HG02763 (cell line): Measurements from ENCODE around the gene CTXND1.
A peak's percentile ranks its signal among the peaks of the same experiment; 100 is the strongest.
"Not testable (repeated sequence)": the region's sequence is repeated elsewhere in the genome, so short reads cannot be mapped to it uniquely, and the experiment has no call there.

Source experiments
- ATAC-seq: cut with Tn5 transposase; IDR thresholded peaks from one replicate; pipeline ENCODE4 v1.9.1; 2021; ENCODE audit warnings: mild to moderate bottlenecking, moderate library complexity; ENCODE audit not compliant: unreplicated experiment

Gene CTXND1

DNA sequence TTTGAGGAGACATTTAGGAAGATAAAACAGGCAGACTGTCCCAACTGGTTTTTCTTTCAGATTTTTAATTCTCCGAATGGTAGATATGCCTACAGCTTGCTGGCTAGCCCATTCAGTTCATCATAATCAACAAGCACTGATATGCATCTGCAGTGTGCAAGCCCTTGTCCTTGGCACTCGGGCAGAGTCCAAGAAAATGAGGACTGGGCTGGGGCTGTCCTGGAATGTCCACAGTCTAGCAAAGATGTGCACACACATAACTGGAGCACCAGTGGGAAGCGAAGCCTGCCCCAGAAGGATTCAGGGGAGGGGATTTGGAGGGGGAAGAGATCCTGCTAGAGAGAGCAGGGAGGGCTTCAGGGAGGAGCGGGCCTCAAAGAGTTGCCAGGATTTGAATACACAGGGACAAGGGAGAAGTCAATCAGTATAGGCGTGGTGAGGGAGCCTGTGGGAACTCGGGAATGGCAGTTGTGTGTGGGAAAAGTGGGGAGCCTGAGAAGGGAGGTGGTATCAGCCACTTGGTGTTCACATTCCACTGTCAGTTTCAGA lies 90.5 kb downstream of the CTXND1 start:
- ATAC-seq, result no peak

DNA sequence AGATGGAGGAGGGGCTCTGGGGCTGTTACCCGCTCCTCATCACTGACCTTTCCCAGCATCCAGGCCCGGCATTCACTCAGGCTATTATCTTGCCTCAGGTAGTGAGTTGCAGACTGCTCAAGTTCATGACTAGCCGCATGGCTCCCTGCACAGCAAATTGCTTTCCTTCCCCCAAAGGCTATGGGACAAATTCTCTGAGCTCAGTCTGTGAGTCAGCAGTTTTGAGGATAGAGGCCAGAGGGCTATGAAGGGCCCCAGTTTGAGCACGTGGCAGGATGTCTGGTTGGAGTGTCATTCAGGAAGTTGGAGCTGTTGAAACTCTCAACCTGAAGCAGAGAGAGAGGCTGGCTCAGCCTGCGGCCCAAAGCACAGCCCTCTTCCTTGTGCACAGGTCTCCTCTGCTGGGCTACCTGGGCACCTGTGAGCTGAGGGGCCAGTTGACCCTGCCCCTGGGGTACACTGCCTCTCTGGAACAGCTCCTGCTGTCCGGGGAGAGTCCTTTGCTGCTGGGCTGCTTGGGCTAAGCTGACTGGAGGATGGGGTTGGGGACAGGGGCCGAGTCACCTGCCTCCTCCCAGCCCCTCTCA lies 91.3 kb downstream of the CTXND1 start:
- ATAC-seq, result peak; percentile 49

DNA sequence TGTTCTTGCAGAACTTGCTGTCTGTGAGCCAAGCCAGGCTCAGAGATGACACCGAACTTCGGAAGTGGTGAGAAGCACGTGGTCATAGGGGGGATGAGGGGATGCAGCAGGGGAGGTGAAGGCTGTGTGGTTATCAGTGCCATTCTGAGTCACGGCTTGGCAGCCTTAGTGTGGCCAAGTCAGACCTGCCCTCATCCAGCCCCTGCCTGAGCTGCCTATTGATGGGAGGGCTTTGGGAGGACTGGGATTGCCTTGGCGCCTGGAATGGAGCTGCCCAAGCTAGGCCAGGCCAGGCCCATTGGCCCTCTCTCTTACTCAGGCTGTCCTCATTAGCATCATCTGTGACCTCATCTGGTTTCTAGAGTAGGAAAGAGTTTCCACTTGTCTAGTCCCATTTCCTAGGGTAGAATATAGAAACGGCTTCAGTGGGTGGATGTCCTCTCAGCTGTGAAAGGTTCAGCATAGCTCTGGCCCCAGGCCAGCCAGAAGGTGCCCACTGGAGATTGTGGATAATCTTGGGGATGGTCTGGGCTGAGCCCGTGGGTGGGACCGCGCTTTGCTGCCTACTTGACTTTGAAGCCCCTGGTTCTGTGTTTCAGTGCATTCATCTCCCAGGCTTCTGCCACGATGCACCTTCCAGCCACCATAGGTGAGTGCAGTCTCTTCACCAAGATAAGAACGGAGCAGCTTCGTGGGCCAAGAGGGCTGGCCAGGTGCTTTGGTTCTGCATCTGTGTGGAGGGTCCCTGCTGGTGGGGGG lies 92.0 kb downstream of the CTXND1 start:
- no peak for ATAC-seq

DNA sequence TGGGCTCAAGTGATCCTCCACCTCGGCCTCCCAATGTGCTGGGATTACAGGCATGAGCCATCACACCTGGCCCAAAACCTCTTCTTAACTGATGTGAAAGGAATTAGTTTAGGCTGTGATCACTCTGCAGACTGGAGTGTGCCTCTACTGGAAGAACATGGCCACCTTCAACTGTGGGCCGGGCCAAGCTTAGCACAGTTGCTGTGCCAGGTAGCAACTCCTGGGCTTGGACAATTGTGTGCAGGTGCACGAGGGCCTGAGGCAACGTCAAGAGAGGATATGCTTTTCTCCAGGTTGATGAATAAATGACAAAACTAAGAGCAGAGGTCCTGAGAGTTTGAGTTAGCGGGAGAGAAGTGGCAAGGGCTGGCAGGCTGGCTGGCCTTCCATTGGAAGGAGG lies 92.7 kb downstream of the CTXND1 start:
- ATAC-seq, result no peak

DNA sequence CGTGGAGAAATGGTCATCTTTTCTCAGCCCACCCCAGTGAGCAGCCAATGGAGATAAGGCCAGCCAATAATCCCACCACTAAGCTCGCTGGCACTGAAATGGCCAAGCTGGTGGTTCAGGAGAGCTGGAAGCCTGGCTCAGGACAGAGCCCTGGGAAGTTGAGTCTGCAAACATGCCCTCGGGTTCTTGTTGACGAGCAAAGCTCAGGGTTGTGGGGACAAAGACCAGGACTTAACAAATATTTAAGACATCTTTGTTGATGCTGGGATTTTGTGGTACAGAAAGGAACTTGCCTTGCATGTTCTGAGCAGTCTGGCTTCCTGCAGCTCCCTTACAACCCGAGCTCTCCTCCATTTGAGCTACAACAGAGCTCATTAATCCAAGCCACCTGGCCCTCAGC lies 94.8 kb downstream of the CTXND1 start:
- ATAC-seq, result no peak

DNA sequence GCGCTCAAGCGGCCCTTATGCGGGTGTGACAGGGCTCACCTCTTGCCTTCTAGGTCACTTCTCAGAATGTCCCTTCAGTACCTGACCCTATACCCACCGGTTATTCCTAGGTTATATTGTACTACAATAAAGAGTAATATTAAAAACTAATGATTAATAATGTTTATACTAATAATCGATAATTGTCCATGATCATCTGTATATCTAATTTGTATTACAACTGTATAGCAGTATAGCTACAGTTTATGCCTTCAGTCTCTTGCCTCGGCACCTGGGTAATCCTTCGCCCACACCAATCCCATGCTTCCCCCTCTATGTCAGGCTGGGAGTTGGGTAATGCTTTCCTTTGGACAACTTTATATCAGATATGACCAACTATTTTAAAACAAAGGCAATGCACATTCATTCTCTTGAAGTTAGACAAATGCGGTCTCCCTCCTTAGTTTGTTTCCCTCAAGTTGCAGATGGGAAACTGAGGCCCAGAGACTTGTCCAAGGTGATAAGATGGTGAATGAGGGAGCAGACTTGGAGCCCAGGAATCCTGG lies 95.8 kb downstream of the CTXND1 start:
- ATAC-seq, result no peak

DNA sequence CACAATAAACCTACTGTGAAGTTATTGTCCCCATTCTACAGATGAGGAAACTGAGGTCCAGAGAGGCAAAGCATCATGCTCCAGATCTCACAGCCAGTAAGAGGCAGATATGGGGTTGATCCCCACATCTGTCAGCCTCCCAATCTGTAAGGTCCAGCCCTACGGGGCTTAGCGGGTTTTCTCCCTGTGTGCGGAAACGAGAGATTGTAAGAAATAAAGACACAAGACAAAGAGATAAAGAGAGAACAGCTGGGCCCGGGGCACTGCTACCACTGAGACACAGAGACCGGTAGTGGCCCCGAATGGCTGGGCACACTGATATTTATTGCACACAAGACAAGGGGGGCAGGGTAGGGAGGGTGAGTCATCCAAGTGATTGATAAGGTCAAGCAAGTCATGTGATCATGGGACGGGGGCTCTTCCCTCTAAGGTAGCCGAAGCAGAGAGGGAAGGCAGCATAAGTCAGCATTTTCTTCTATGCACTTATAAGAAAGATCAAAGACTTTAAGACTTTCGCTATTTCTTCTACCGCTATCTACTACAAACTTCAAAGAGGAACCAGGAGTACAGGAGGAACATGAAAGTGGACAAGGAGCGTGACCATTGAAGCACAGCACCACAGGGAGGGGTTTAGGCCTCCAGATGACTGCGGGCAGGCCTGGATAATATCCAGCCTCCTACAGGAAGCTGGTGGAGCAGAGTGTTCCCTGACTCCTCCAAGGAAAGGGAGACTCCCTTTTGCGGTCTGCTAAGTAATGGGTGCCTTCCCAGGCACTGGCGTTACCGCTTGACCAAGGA lies 96.4 kb downstream of the CTXND1 start:
- not testable (repeated sequence) for ATAC-seq

DNA sequence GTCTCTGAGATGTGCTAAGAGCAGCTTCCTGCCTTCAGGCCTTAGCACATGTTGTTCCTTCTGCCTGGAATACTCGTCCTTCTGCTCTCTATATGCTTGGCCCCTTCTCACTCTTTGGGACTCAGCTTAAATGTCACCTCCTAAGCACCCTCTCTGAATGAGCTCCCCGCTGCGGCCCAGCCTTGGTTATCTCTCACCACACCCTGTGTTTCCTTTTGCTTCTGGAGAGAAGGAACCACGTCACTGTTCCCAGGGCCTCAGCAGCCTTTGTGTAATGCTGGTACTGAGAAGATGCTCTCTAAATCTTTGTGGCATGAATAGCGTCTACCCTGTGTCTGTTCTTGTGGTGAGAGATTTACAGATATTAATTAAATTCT lies 97.0 kb downstream of the CTXND1 start:
- no peak for ATAC-seq

DNA sequence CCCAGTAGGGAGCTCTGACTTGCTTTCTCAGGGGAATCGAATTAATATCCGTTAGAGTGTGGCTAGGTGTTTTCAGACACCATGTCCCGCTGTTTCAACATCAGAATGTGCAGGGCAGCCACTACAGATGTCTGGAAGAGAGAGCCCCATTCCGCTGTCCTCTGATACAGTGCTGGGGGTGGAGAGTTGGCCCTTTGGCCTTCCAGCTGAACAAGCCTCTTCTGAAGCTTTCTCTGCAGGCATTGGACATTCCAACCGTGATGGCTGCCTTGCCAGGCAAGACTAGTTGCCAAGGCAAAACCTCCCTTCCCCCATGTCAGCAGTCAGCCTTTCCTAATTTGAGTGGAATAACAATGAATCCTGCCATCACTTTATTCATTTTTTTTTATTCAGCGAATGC lies 97.7 kb downstream of the CTXND1 start:
- no peak for ATAC-seq

DNA sequence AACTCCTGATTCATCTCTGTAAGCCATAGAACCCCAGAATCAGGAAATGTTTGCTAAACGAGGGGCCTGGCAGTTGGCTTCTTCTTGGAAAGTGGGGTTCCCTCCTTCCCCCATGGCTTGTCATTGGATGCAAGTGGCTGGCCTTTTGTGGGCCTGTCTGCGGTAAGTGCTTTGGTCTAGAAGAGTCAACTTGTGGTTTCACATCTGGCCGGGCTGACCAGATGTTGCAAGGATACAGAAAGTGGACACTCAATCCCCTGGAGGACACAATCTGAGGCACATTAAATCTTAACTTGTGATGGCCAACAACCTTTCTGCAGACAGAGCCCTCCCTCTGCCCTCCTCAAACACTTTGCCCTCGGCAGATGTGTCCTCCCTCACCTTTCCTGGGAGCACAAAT lies 98.1 kb downstream of the CTXND1 start:
- no peak for ATAC-seq

DNA sequence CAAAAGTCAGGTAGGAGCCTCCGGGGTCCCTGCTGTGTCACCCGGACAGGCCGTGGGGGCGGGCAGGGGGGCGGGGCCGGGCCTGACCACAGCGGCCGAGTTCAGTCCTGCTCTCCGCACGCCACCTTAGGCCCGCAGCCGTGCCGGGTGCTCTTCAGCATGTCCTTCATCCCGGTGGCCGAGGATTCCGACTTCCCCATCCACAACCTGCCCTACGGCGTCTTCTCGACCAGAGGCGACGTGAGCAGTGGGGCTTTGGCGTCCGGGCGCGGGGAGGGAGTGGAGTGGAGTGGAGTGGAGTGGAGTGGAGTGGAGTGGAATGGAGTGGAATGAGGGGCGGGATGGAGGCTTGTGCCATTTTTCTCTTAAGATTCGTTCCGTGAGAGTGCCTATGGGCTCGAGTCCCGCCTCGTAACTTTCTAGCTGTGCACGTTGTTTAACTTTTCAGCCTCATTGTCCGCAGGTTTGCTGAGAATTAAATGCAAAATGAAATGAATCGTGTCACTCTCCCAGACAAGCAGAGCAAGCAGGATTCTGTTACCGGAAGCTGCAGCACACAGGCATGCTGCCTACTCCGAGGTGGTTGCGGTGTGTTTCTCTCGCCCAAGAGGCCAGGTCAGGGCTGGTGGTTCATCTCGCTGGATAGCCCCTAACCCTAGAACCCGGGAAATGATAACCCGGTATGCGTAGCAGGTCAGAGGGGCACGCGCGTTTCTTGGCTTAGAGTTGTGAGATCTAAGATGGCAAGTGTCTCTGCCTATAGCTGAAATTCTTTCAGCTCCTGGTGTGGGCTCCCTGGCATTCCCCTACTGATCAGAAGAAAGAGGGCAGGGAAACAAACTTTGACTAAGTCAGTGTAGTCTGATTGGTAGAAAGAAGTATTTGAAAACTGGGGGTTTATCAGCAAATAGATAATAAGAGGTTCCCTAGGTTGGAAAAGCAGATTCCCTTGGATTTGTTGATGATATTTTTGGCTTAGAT lies 98.8 kb downstream of the CTXND1 start, which contains the start of gene FAH:
TSS of gene FAH (plus strand) at position 104 of the 981 bp plus-strand sequence. CDS start at position 160, 56 bp downstream.
- peak; percentile 48 for ATAC-seq

DNA sequence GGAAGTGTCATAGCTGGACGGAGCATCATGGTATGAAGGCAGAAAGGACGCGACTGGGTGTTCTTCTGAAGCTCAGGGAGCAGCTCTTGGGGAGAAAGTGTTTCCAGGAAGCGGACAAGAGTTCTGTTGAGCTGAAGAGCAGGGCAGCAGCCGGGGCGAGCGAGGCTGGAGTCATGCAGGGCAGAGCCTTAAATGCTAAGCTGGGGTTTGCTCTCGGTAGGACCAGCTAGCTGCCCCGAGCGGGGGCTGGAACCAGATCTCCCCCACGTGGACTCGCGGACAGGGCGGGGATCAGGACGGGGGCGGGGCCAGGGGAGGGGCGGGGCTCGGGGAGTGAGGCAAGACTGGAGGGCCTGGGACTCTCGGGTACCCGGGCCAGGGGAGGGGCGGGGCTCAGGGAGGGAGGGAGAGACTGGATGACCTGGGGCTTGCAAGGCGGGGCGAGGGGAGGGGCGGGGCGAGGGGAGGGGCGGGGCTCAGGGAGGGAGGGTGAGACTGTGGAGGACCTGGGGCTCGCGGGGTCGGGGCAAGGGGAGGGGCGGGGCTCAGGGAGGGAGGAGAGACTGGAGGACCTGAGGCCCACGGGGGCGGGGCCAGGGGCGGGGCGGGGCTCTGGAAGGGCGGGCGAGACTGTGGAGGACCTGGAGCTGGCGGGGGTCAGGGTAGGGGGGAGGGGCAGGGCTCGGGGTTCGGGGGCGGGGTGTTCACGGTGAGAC lies 99.7 kb downstream of the CTXND1 start:
- peak; percentile 64 for ATAC-seq

DNA sequence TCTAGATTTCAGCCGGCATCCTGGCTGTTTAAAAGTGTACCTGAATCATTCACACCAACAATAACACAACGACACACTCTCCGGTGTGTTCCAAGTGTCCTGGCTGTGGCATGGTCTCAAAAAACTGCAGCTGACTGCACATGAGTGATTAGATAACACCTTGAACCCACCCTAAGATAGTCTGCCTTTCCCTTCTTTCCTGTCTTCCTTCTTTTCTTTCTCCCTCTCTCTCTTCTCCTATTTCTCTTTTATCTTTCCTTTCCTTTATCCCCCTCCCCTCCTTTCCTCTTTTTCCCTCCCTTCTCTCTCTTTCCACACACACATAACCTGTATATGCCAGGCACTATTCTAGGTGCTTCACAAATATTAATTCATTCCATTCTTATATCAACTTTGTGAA lies 100.4 kb downstream of the CTXND1 start:
- no peak for ATAC-seq

DNA sequence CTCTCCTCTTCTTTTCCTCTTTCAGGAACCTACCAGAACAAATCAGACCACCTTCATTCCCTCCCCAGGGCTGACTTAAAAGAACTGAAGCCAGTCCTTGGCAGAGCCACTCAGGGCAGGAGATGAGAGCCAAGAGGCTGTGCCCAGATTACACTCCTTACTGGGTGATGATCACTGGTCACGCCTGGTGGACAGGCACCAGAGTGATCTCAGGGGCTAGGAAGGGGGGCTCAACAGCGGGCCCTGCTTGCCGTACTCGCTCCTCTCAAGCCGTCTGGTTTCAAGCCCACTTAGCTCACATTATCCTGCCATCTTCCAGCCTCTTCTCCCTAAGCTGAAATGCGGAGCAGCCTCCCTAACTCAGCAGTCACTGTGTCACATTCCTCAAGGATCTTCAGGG lies 100.9 kb downstream of the CTXND1 start:
- ATAC-seq, result no peak
